Gastrocnemius medialis (tissue), 4 donors: ENCODE measurements around the gene PRKCQ. TPM values are rescaled to one million over a fixed set of nuclear protein-coding genes. Genes with fewer than 3 reads are reported as not detected.

Experiments used
- ATAC-seq, 2 donors: fragments of 150-250 bp; one replicate each; pipeline ENCODE4 v1.9.1; 2016
- DNase-seq, 2 donors: peaks; one replicate each; pipeline ENCODE4 v3.0.0-alpha.2; 2019
- H3K27ac ChIP-seq, 4 donors: fragments of 200-600 bp; sonication (generic); 1 replicate in 1 of 4; 2 replicates in 3 of 4; pipeline ENCODE4 v1.5.1; 2016 to 2018; ENCODE audit warnings: mild to moderate bottlenecking in 2 of 4, moderate library complexity in 1 of 4
- H3K27me3 ChIP-seq, 3 donors: fragments of 200-600 bp; sonication (generic) in 2 of 3; 1 replicate in 1 of 3; 2 replicates in 2 of 3; pipeline versions ENCODE4 v1.5.1 to v1.6.0; 2016 to 2019; ENCODE audit warnings: mild to moderate bottlenecking in 1 of 3, moderate library complexity in 1 of 3
- H3K36me3 ChIP-seq, 2 donors: fragments of 200-600 bp; sonication (generic) in 1 of 2; one replicate each; pipeline ENCODE4 v1.5.1; 2017 to 2018
- H3K4me1 ChIP-seq, 2 donors: fragments of 200-600 bp; sonication (generic) in 1 of 2; one replicate each; pipeline ENCODE4 v1.5.1; 2016 to 2017; ENCODE audit warnings: mild to moderate bottlenecking in 2 of 2
- H3K4me3 ChIP-seq, 4 donors: fragments of 200-600 bp; sonication (generic) in 3 of 4; 1 replicate in 1 of 4; 2 replicates in 3 of 4; pipeline ENCODE4 v1.5.1; 2016 to 2019; ENCODE audit warnings: mild to moderate bottlenecking in 2 of 4
- H3K9me3 ChIP-seq, 3 donors: fragments of 200-600 bp; sonication (generic) in 2 of 3; 1 replicate in 1 of 3; 2 replicates in 2 of 3; pipeline ENCODE4 v1.5.1; 2016 to 2019
- CTCF ChIP-seq, 5 experiments: fragments of 450-650 bp in 3 of 5; fragments of 200-600 bp in 2 of 5; sonication (generic) in 2 of 5; IDR thresholded peaks in 4 of 5; conservative IDR thresholded peaks in 1 of 5; 1 replicate in 4 of 5; 2 replicates in 1 of 5; pipeline ENCODE4 v1.5.1; 2016 to 2019; ENCODE audit warnings: antibody characterized with exemption in 5 of 5, mild to moderate bottlenecking in 3 of 5, moderate library complexity in 3 of 5
- POLR2A ChIP-seq, 2 donors: fragments of 450-650 bp; IDR thresholded peaks; one replicate each; pipeline ENCODE4 v1.6.1; 2017; ENCODE audit warnings: antibody characterized with exemption in 2 of 2, mild to moderate bottlenecking in 2 of 2, moderate library complexity in 2 of 2
- in situ Hi-C, 4 donors: fragments of 200-750 bp; cut with MboI; loops; one replicate each; pipeline versions ENCODE4 v1.15.0 to v1.8.0; 2017; ENCODE audit warnings: low sequenced_read_pairs in 4 of 4
- intact Hi-C: fragments of 100-400 bp; cut with DNase I; formaldehyde crosslinking; loops from one replicate; pipeline ENCODE4 v1.15.1; 2023; ENCODE audit warnings: low total_unique reads
- total RNA-seq, 4 donors: library from RNA; depleted of rRNA; stranded (reverse); fragments of >200 nt; gene quantifications; one replicate each; pipeline versions ENCODE4 v1.1.0 to v1.2.3, GENCODE V29; 2016

PRKCQ gene
- total RNA-seq, 4 donors from 2014 or later, result 25.8 to 70.7 (median 38.8) TPM

- no peaks in the 10 kb centered on the region for H3K9me3 ChIP-seq
- in situ Hi-C loops (no loop called here), intact Hi-C loops (loop anchor here (2.0 to 10.0 kb wide), 3 partner anchors 45 to 221 kb away; no protein-coding TSS in a partner anchor)
- no peaks in the 10 kb centered on the region for H3K36me3 ChIP-seq
- no peaks in the 10 kb centered on the region for H3K27me3 ChIP-seq
- ATAC-seq, result peak; percentile 10 to 71
- peak; percentile 49 to 65 for DNase-seq
- TF ChIP-seq POLR2A (IDR thresholded peaks at IDR 0.05), result no peak
- no peak for TF ChIP-seq CTCF (IDR thresholded peaks at IDR 0.05 in 4 of 5, conservative IDR thresholded peaks at IDR 0.05 in 1 of 5)
- H3K27ac ChIP-seq, result peak overlapping the region; percentile 88 to 92 (median 90)
- peaks cover 33 to 43% of the 10 kb centered on the region in 2 donors for H3K4me1 ChIP-seq
- peak overlapping the region; percentile 34 to 50 (median 42) for H3K4me3 ChIP-seq
These were observed 65.9 kb downstream of the PRKCQ start for GRCh38 chr10:6514180-6514579.

- ATAC-seq, result peak in 1 of 2 donors; percentile 3
- in situ Hi-C loops, result no loop called here
- no peak for TF ChIP-seq CTCF (IDR thresholded peaks at IDR 0.05 in 4 of 5, conservative IDR thresholded peaks at IDR 0.05 in 1 of 5)
- H3K27ac ChIP-seq, result peak overlapping the region; percentile 88 to 92 (median 90)
- H3K4me1 ChIP-seq, result peaks cover 33 to 43% of the 10 kb centered on the region in 2 donors
- DNase-seq, result no peak
- intact Hi-C loops, result loop anchor here (10.0 kb wide), 2 partner anchors 131 to 221 kb away; no protein-coding TSS in a partner anchor
- no peaks in the 10 kb centered on the region for H3K9me3 ChIP-seq
- no peaks in the 10 kb centered on the region for H3K36me3 ChIP-seq
- peak overlapping the region; percentile 26 to 50 (median 42) for H3K4me3 ChIP-seq
- H3K27me3 ChIP-seq, result no peaks in the 10 kb centered on the region
These were observed 66.6 kb downstream of the PRKCQ start for GRCh38 chr10:6513476-6513875.

- Histone ChIP-seq H3K27ac (peak overlapping the region; percentile 88 to 92 (median 90)), H3K36me3 (peaks cover 0 to 6% of the 10 kb centered on the region in 2 donors), H3K4me1 (peaks cover 36 to 43% of the 10 kb centered on the region in 2 donors), H3K4me3 (peak overlapping the region; percentile 26 to 50 (median 42)), H3K9me3 (no peaks in the 10 kb centered on the region), H3K27me3 (no peaks in the 10 kb centered on the region)
- intact Hi-C loops (loop anchor here (10.0 kb wide), 2 partner anchors 133 to 223 kb away; no protein-coding TSS in a partner anchor), in situ Hi-C loops (no loop called here)
- ATAC-seq (peak in 1 of 2 donors; percentile 13), DNase-seq (peak in 1 of 2 donors; percentile 44)
- no peak for TF ChIP-seq POLR2A (IDR thresholded peaks at IDR 0.05)
- TF ChIP-seq CTCF (IDR thresholded peaks at IDR 0.05 in 4 of 5, conservative IDR thresholded peaks at IDR 0.05 in 1 of 5), result no peak
These were observed 67.9 kb downstream of the PRKCQ start for GRCh38 chr10:6512182-6512581.

GRCh38 chr10:6511347-6511746 lies 68.7 kb downstream of the PRKCQ start:
- in situ Hi-C loops, result no loop called here
- peak overlapping the region; percentile 88 to 92 (median 90) for H3K27ac ChIP-seq

More at GRCh38 chr10:6511347-6511746, 68.7 kb downstream of the PRKCQ start:
- H3K4me3 ChIP-seq, result no peak overlapping the region
- no peak for DNase-seq
- no peaks in the 10 kb centered on the region for H3K27me3 ChIP-seq
- H3K4me1 ChIP-seq, result peaks cover 28 to 35% of the 10 kb centered on the region in 2 donors
- intact Hi-C loops, result loop anchor here (10.0 kb wide), 2 partner anchors 133 to 223 kb away; no protein-coding TSS in a partner anchor
- no peak for ATAC-seq
- H3K36me3 ChIP-seq, result peaks cover 0 to 14% of the 10 kb centered on the region in 2 donors
- no peak for TF ChIP-seq POLR2A (IDR thresholded peaks at IDR 0.05)
- no peak for TF ChIP-seq CTCF (IDR thresholded peaks at IDR 0.05 in 4 of 5, conservative IDR thresholded peaks at IDR 0.05 in 1 of 5)
- H3K9me3 ChIP-seq, result no peaks in the 10 kb centered on the region
